ENCODE results near the gene RAB31.

RAB31 gene

DNA sequence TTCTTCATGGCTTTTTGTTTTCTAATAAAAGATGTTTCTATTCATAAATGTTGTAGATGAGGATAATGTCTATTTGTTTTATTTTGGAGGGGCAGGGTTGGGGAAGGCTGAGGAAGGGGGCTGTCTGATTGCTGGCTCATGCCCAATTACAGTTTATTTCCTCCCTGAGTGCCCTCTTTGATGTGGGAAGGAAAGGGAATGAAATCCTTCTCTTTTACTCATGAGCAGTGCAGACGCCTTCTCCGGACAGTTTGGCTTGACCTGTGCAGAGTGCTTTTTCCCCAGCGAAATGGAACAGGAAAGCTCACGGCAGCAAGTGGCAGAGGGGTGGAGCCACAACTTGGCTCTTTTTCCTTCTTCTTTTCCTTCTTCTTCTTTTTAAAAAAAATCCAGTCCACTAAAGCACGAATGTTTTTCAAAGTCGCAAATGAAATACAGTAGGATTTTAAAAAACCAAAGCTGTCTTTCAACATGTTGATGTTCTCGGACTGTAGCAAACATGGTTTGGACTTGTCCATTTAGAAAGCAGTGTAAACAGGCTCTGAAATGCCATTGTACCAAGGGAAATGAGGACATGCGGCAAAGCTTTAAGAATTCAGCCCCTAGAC lies 34.5 kb downstream of the RAB31 start:
- no peak overlapping the region for H3K4me3 ChIP-seq (ENCODE audit: low read depth, low read length)
- no peaks in the 10 kb centered on the region for H3K36me3 ChIP-seq (replicated peaks)
- in situ Hi-C loops (cut with HindIII; ENCODE audit: low pct_ligation_motif_present, low sequenced_read_pairs) = no loop called here
- TF ChIP-seq, protein P1, sequence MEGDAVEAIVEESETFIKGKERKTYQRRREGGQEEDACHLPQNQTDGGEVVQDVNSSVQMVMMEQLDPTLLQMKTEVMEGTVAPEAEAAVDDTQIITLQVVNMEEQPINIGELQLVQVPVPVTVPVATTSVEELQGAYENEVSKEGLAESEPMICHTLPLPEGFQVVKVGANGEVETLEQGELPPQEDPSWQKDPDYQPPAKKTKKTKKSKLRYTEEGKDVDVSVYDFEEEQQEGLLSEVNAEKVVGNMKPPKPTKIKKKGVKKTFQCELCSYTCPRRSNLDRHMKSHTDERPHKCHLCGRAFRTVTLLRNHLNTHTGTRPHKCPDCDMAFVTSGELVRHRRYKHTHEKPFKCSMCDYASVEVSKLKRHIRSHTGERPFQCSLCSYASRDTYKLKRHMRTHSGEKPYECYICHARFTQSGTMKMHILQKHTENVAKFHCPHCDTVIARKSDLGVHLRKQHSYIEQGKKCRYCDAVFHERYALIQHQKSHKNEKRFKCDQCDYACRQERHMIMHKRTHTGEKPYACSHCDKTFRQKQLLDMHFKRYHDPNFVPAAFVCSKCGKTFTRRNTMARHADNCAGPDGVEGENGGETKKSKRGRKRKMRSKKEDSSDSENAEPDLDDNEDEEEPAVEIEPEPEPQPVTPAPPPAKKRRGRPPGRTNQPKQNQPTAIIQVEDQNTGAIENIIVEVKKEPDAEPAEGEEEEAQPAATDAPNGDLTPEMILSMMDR (IDR thresholded peaks at IDR 0.05; ENCODE audit: low read depth, low read length, missing control alignments) = no peak
- DNase-seq = peak; percentile 46
- no peaks in the 10 kb centered on the region for H3K27me3 ChIP-seq (replicated peaks)
- H3K27ac ChIP-seq = peak overlapping the region; percentile 95

DNA sequence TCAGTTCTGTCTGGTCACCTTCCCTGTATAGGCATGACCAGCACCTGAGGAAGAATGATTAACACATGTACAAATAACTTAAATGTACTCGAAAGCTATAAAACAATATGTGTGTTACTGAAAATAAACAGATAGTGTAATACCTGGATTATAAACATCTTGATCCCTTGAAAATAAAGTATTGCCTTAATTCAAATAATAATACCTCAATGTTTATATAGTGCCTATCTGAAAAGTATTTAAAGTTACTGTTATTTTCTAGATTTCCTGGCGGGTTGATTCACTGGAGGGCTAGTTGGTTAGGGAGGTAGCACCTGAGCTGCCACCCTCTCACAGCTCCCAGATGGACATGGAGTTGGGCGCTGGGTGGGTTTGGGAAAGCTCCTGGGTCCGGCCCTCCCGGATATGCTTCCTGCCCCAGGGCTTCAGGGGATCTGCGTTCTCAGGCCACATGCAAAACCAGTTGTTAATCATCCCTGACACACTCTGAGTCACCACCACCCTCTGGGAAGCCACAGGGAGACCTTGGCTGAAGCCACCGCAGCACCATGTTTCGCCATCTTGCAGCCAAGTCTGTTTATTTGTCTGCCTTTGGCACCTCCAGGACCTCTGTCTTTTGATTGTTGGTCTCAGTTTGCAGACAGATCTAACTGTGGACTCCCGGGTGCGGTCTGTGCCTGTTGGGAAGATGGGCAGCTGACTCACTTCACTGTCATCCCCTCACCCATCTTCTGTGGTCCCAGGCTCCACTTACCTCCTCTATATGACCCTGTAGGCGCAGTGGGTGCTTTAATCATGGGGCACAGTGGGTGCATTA lies 35.3 kb downstream of the RAB31 start:
- peak; percentile 98 for DNase-seq
- in situ Hi-C loops (cut with HindIII; ENCODE audit: low pct_ligation_motif_present, low sequenced_read_pairs) = no loop called here
- no peak overlapping the region for H3K4me3 ChIP-seq (ENCODE audit: low read depth, low read length)
- TF ChIP-seq, protein P1 (IDR thresholded peaks at IDR 0.05; ENCODE audit: low read depth, low read length, missing control alignments) = no peak
- no peaks in the 10 kb centered on the region for H3K36me3 ChIP-seq (replicated peaks)
- peak overlapping the region; percentile 95 for H3K27ac ChIP-seq
- no peaks in the 10 kb centered on the region for H3K27me3 ChIP-seq (replicated peaks)

DNA sequence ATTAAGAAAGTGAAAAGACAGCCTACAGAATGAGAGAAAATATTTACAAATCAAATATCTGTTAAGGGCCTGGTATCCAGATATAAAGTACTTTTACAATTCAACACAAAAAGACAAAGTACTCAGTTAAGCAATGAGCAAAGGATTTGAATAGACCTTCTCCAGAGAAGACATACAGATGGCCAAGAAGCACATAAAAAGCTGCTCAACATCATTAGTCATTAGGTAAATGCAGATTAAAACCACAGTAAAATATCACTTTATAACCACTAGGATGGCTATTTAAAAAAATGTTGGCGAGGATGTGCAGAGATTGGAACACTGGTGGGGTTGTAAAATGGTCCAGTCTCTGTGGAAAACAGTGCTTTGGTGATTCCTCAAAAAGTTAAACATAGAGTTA lies 38.9 kb downstream of the RAB31 start:
- Histone ChIP-seq H3K27me3 (replicated peaks) (no peaks in the 10 kb centered on the region), H3K4me3 (ENCODE audit: low read depth, low read length) (no peak overlapping the region), H3K27ac (no peak overlapping the region), H3K36me3 (replicated peaks) (no peaks in the 10 kb centered on the region)
- in situ Hi-C loops (cut with HindIII; ENCODE audit: low pct_ligation_motif_present, low sequenced_read_pairs) = no loop called here
- TF ChIP-seq, protein P1 (IDR thresholded peaks at IDR 0.05; ENCODE audit: low read depth, low read length, missing control alignments) = no peak
- no peak for DNase-seq

DNA sequence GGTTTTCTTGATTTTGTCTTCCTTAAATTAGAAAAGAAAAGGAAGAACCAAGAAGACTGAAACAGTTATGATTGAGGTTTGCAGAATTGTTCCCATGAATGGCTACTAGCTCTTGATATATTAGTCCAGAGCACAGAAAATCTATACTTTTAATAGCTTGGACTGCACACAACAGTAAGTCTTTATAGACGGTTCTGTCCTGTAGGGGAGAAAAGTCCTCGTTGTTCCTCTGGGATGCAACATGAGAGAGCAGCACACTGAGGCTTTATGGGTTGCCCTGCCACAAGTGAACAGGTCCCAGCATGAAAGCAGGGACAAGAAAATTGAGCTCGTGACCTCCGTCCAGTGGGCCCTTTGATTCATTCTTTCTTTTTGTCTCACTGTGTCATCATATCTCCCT lies 41.5 kb downstream of the RAB31 start:
- no peaks in the 10 kb centered on the region for H3K36me3 ChIP-seq (replicated peaks)

DNA sequence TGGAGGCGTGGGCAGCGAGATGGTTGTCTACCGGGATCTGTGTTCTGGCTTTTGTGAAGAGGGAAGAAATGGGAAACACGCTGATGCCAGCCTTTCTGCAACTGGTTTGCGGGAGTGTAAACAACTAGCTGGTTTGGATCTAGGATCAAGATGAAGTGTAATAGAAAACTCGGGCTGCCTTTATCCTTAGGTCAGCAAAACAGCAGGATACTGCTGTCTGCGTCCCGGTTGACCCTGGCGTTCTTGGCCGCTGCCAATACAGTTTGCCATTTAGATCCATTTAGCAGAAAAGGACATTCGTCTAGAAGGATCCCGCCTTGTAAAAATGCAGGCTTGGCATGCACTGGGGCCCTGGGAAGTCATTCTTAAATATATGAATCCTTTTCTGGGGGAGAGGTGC lies 42.0 kb downstream of the RAB31 start:
- H3K36me3 ChIP-seq (replicated peaks) = no peaks in the 10 kb centered on the region
- no peak overlapping the region for H3K4me3 ChIP-seq (ENCODE audit: low read depth, low read length)
- H3K27me3 ChIP-seq (replicated peaks) = no peaks in the 10 kb centered on the region
- in situ Hi-C loops (cut with HindIII; ENCODE audit: low pct_ligation_motif_present, low sequenced_read_pairs) = no loop called here
- TF ChIP-seq, protein P1 (IDR thresholded peaks at IDR 0.05; ENCODE audit: low read depth, low read length, missing control alignments) = no peak
- no peak for DNase-seq
- H3K27ac ChIP-seq = no peak overlapping the region

More for the DNA sequence above, 41.5 kb downstream of the RAB31 start:
- TF ChIP-seq, protein P1 (IDR thresholded peaks at IDR 0.05; ENCODE audit: low read depth, low read length, missing control alignments) = peak; percentile 3
- Histone ChIP-seq H3K27me3 (replicated peaks) (no peaks in the 10 kb centered on the region), H3K27ac (no peak overlapping the region), H3K4me3 (ENCODE audit: low read depth, low read length) (no peak overlapping the region)
- no peak for DNase-seq
- in situ Hi-C loops (cut with HindIII; ENCODE audit: low pct_ligation_motif_present, low sequenced_read_pairs) = no loop called here
